HepG2 (cell line): Measurements from ENCODE around the gene ITIH3. TPM values are rescaled to one million over a fixed set of nuclear protein-coding genes. Genes with fewer than 3 reads are reported as not detected.

Experiments used
- CBFB ChIP-seq: sonication (generic); formaldehyde crosslinking; IDR thresholded peaks from 2 replicates; pipeline ENCODE4 v1.4.0; 2020; ENCODE audit warnings: missing genetic modification reagents
- GTF3A ChIP-seq: sonication (generic); formaldehyde crosslinking; conservative IDR thresholded peaks from 2 replicates; pipeline ENCODE4 v1.4.0; 2020; ENCODE audit warnings: mild to moderate bottlenecking, missing genetic modification reagents
- KMT2B ChIP-seq: IDR thresholded peaks from 2 replicates; pipeline ENCODE4 v1.6.1; 2016; ENCODE audit warnings: missing genetic modification reagents, missing compliant biosample characterization
- MEF2D ChIP-seq: sonication (generic); formaldehyde crosslinking; IDR thresholded peaks from 2 replicates; pipeline ENCODE4 v1.5.1; 2020; ENCODE audit warnings: mild to moderate bottlenecking, missing genetic modification reagents
- NR2F1 ChIP-seq, 2 experiments: fragments of 450-650 bp in 1 of 2; formaldehyde crosslinking in 1 of 2; IDR thresholded peaks; 2 replicates each; pipeline versions ENCODE4 v1.5.0 to v1.6.1; 2016 to 2020; ENCODE audit warnings: mild to moderate bottlenecking in 1 of 2, missing compliant biosample characterization in 1 of 2, missing genetic modification reagents in 1 of 2, moderate library complexity in 1 of 2
- RFX3 ChIP-seq: IDR thresholded peaks from 2 replicates; pipeline ENCODE4 v1.6.1; 2016; ENCODE audit warnings: missing biosample characterization, missing genetic modification reagents
- TBP ChIP-seq: sonication (generic); formaldehyde crosslinking; IDR thresholded peaks from 2 replicates; pipeline ENCODE4 v1.5.0; 2020; ENCODE audit warnings: missing genetic modification reagents
- TCF7 ChIP-seq: sonication (generic); IDR thresholded peaks from 2 replicates; pipeline ENCODE4 v1.6.1; 2016; ENCODE audit warnings: antibody characterized with exemption, low read depth
- TRIM24 ChIP-seq: sonication (generic); formaldehyde crosslinking; IDR thresholded peaks from 2 replicates; pipeline ENCODE4 v1.8.0; 2022; ENCODE audit warnings: mild to moderate bottlenecking, missing genetic modification reagents
- ZBTB1 ChIP-seq: sonication (generic); formaldehyde crosslinking; IDR thresholded peaks from 2 replicates; pipeline ENCODE4 v1.4.0; 2020; ENCODE audit warnings: missing genetic modification reagents, borderline replicate concordance
- ZMYM4 ChIP-seq: sonication (generic); formaldehyde crosslinking; IDR thresholded peaks from 2 replicates; pipeline ENCODE4 v1.8.1; 2023; ENCODE audit warnings: mild to moderate bottlenecking, missing genetic modification reagents
- ZNF235 ChIP-seq: sonication (generic); formaldehyde crosslinking; IDR thresholded peaks from 2 replicates; pipeline ENCODE4 v1.8.1; 2023; ENCODE audit warnings: mild to moderate bottlenecking, missing genetic modification reagents, borderline replicate concordance
- ZNF264 ChIP-seq: sonication (generic); formaldehyde crosslinking; IDR thresholded peaks from 2 replicates; pipeline ENCODE4 v1.4.0; 2020; ENCODE audit warnings: missing genetic modification reagents
- ZNF777 ChIP-seq: sonication (generic); formaldehyde crosslinking; IDR thresholded peaks from 2 replicates; pipeline ENCODE4 v1.4.0; 2020; ENCODE audit warnings: missing genetic modification reagents
- ZNF781 ChIP-seq: sonication (generic); formaldehyde crosslinking; IDR thresholded peaks from 2 replicates; pipeline ENCODE4 v1.5.1; 2020; ENCODE audit warnings: borderline replicate concordance, mild to moderate bottlenecking, missing genetic modification reagents; ENCODE audit errors: not compliant biosample characterization
- polyA plus RNA-seq, 8 experiments: library from polyadenylated mRNA; depleted of rRNA in 3 of 8; stranded (reverse) in 7 of 8; unstranded in 1 of 8; fragments of >200 nt; fragmentation: Illumina TruSeq in 4 of 8; extraction: Trizol in 4 of 8; gene quantifications; 2 replicates each; pipeline versions ENCODE4 v1.2.1 to v1.2.3, GENCODE V29; 2011 to 2016; ENCODE audit warnings: low read depth in 4 of 8, missing spikeins in 1 of 8, mixed read lengths in 1 of 8; ENCODE audit not compliant: insufficient read depth in 1 of 8
- total RNA-seq, 5 experiments: library from RNA; depleted of rRNA; stranded (reverse); fragments of >200 nt; fragmentation: Illumina TruSeq; extraction: Trizol; gene quantifications; 2 replicates each; pipeline ENCODE4 v1.2.3, GENCODE V29; 2016; ENCODE audit warnings: low read depth in 1 of 5
- TF ChIP-seq, protein P1 (sequence below): sonication (generic); formaldehyde crosslinking; IDR thresholded peaks from 2 replicates; pipeline ENCODE4 v1.5.1; 2020; ENCODE audit warnings: missing genetic modification reagents, mild to moderate bottlenecking, borderline replicate concordance
- TF ChIP-seq, protein P2 (sequence below), 2 experiments: sonication (generic) in 1 of 2; formaldehyde crosslinking in 1 of 2; IDR thresholded peaks; 2 replicates each; pipeline versions ENCODE4 v1.4.0 to v1.6.1; 2018 to 2020; ENCODE audit warnings: missing genetic modification reagents in 2 of 2, borderline replicate concordance in 1 of 2, low read depth in 1 of 2, mild to moderate bottlenecking in 1 of 2, missing biosample characterization in 1 of 2
- TF ChIP-seq, protein P3 (sequence below): sonication (generic); formaldehyde crosslinking; IDR thresholded peaks from 2 replicates; pipeline ENCODE4 v1.9.0; 2021; ENCODE audit warnings: missing genetic modification reagents, borderline replicate concordance
- TF ChIP-seq, protein P4 (sequence below): sonication (generic); formaldehyde crosslinking; IDR thresholded peaks from 2 replicates; pipeline ENCODE4 v1.4.0; 2020; ENCODE audit warnings: low read depth, missing genetic modification reagents

ITIH3 gene
- total and polyA plus RNA-seq, 2 of the 13 experiments (the other 11 are each of a cell fraction or from before 2014, with no cell fraction given): 105 to 632 TPM

DNA sequence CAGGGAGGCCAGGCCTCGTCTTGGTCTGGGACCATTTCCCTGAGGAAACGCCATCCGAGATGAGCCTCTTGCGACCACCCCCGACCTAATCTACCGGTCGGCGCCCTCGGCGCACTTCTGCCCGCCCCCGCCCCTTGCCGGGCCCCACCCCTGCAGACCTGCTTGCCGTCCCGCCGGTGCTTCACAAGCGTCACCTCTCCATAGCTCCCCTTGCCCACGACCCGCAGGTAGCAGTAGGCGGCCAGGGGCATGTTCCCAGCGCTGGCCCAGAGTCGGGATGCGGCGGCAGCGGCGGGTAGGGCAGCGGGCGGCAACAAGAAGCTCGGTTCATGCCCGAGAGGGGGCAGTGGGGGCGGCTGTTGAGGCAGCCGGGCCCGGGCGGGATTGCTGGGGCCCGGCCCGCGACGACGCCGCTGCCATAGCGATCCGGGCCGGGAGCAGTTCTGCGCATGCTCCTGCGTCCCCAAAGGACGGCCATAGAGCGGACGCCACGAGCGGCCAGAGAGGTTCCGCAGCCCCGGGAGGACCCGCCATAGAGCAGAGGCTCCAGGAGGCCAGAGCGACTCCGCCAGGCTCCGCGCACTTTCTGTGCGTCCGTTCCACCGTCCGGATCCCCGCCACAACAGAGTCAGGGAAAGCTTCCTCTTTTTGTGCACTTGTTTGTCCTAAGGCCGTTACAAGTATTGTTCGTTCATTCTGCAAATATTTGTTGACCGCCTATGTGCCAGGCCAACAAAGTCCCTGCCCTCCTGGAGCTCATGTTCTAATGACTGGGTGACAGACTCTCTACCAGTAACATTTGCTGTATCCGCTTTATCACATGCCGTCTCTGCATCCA is 23.9 kb upstream of the ITIH3 start, which contains the start of gene NEK4 (continued):
- TF ChIP-seq, protein P1, sequence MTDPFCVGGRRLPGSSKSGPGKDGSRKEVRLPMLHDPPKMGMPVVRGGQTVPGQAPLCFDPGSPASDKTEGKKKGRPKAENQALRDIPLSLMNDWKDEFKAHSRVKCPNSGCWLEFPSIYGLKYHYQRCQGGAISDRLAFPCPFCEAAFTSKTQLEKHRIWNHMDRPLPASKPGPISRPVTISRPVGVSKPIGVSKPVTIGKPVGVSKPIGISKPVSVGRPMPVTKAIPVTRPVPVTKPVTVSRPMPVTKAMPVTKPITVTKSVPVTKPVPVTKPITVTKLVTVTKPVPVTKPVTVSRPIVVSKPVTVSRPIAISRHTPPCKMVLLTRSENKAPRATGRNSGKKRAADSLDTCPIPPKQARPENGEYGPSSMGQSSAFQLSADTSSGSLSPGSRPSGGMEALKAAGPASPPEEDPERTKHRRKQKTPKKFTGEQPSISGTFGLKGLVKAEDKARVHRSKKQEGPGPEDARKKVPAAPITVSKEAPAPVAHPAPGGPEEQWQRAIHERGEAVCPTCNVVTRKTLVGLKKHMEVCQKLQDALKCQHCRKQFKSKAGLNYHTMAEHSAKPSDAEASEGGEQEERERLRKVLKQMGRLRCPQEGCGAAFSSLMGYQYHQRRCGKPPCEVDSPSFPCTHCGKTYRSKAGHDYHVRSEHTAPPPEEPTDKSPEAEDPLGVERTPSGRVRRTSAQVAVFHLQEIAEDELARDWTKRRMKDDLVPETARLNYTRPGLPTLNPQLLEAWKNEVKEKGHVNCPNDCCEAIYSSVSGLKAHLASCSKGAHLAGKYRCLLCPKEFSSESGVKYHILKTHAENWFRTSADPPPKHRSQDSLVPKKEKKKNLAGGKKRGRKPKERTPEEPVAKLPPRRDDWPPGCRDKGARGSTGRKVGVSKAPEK (CRISPR knock-in tag): no peak
- TF ChIP-seq, protein P2, sequence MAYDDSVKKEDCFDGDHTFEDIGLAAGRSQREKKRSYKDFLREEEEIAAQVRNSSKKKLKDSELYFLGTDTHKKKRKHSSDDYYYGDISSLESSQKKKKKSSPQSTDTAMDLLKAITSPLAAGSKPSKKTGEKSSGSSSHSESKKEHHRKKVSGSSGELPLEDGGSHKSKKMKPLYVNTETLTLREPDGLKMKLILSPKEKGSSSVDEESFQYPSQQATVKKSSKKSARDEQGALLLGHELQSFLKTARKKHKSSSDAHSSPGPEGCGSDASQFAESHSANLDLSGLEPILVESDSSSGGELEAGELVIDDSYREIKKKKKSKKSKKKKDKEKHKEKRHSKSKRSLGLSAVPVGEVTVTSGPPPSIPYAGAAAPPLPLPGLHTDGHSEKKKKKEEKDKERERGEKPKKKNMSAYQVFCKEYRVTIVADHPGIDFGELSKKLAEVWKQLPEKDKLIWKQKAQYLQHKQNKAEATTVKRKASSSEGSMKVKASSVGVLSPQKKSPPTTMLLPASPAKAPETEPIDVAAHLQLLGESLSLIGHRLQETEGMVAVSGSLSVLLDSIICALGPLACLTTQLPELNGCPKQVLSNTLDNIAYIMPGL (CRISPR knock-in tag; IDR thresholded peaks at IDR 0.05; ENCODE audit: borderline replicate concordance in 1 of 2, low read depth in 1 of 2): peak; percentile 74 to 75; a peak in 3 of 4 replicates
- TF ChIP-seq ZNF235: peak; percentile 41; the same call in 1 of the 2 replicates
- TF ChIP-seq MEF2D: peak; percentile 30; the same call in 1 of the 2 replicates
- no peak for TF ChIP-seq TRIM24 (CRISPR knock-in tag)
- peak; percentile 91 for TF ChIP-seq KMT2B (CRISPR knock-in tag)
- TF ChIP-seq, protein P3, sequence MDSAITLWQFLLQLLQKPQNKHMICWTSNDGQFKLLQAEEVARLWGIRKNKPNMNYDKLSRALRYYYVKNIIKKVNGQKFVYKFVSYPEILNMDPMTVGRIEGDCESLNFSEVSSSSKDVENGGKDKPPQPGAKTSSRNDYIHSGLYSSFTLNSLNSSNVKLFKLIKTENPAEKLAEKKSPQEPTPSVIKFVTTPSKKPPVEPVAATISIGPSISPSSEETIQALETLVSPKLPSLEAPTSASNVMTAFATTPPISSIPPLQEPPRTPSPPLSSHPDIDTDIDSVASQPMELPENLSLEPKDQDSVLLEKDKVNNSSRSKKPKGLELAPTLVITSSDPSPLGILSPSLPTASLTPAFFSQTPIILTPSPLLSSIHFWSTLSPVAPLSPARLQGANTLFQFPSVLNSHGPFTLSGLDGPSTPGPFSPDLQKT (CRISPR knock-in tag): no peak
- peak; percentile 88 for TF ChIP-seq CBFB (CRISPR knock-in tag)
- TF ChIP-seq ZBTB1 (CRISPR knock-in tag): no peak
- TF ChIP-seq ZMYM4 (CRISPR knock-in tag): 0 out of 2 replicates have a peak, but pooled peaks have one; percentile 57
- TF ChIP-seq GTF3A (CRISPR knock-in tag): no peak
- TF ChIP-seq NR2F1 (CRISPR knock-in tag; IDR thresholded peaks at IDR 0.05): no peak
- no peak for TF ChIP-seq ZNF781
- peak; percentile 61; the same call in 1 of the 2 replicates for TF ChIP-seq ZNF264 (CRISPR knock-in tag)
- TF ChIP-seq TBP (CRISPR knock-in tag): 0 out of 2 replicates have a peak, but pooled peaks have one; percentile 44
- TF ChIP-seq ZNF777 (CRISPR knock-in tag): peak; percentile 80; the same call in 1 of the 2 replicates
- TF ChIP-seq RFX3 (CRISPR knock-in tag): peak; percentile 65
- TF ChIP-seq, protein P4, sequence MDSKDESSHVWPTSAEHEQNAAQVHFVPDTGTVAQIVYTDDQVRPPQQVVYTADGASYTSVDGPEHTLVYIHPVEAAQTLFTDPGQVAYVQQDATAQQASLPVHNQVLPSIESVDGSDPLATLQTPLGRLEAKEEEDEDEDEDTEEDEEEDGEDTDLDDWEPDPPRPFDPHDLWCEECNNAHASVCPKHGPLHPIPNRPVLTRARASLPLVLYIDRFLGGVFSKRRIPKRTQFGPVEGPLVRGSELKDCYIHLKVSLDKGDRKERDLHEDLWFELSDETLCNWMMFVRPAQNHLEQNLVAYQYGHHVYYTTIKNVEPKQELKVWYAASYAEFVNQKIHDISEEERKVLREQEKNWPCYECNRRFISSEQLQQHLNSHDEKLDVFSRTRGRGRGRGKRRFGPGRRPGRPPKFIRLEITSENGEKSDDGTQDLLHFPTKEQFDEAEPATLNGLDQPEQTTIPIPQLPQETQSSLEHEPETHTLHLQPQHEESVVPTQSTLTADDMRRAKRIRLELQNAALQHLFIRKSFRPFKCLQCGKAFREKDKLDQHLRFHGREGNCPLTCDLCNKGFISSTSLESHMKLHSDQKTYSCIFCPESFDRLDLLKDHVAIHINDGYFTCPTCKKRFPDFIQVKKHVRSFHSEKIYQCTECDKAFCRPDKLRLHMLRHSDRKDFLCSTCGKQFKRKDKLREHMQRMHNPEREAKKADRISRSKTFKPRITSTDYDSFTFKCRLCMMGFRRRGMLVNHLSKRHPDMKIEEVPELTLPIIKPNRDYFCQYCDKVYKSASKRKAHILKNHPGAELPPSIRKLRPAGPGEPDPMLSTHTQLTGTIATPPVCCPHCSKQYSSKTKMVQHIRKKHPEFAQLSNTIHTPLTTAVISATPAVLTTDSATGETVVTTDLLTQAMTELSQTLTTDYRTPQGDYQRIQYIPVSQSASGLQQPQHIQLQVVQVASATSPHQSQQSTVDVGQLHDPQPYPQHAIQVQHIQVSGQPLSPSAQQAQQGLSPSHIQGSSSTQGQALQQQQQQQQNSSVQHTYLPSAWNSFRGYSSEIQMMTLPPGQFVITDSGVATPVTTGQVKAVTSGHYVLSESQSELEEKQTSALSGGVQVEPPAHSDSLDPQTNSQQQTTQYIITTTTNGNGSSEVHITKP: no peak
- no peak for TF ChIP-seq TCF7
